Stimulated activated CD8-positive, alpha-beta memory T cell treated with anti-CD3 and anti-CD28 coated beads, Interleukin-12 subunit alpha, Interleukin-12 subunit beta, amount 100 ng/mL, for 4 hours (primary cell): ENCODE results near the gene CCDC8.
"Not testable (repeated sequence)": the region's sequence is repeated elsewhere in the genome, so short reads cannot be mapped to it uniquely, and the experiment has no call there.

Experiments used
- DNase-seq: peaks from one replicate; pipeline ENCODE4 v3.0.0-alpha.2; 2020; ENCODE audit warnings: low read depth

The CCDC8 gene

DNA sequence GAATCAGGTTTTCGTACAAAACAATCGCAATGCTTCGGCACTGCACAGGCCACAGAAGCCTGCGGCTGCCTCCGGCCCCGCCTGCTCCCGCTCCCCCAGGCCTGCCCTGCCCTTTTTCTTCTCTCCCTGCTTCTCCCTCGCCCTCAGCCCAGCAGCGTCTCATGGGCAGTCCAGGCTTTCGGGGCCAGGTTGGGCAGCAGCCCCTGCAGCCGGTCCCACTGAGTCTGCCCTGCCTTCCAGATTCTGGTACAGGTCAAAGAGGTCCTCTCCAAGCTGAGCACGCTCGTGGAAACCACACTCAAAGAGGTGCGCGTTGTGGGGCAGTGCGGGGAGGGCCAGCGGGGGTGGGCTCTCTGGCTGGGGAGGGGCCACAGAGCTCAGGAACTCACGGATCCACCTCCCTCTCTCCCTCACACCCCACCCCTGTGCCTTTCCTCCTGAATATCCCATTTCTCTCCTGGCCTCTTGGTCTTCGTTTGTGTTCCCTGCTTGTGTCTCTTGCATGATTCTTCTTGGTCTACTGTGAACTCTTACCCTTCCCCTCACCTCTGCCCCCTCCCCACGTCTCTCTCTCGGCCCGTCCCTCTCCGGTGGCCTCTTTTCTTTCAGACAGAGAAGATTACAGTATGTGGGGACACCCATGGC, 30.1 kb downstream of the CCDC8 start:
- no peak for DNase-seq

DNA sequence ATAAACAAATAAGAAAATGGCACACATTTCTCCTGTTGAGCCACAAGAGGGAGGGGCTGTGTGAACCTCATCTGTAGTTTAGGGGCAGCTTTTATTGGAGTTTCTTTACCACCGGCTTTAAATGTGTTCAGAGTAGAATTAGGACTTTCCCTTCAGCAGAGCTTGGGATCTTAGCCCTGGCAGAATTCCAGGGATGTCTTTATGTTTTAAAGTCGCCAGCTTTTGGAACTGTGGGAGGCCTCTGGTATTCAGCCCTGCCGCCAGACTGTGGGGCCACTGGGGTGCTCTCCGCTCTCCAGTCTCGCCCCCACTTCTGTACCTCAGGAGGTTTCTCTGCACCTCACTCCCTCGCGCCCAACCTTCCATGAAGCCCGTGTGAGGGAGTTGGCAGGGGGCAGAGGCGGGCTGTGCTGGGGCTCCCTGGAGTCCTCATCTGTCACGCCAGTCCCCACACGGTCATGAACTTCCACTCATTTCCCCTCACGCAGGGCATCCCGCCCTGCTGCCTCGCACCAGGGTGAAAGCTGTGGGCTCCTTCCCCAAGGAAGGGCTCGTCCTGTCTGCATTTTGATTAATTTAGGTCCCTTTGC, 31.5 kb downstream of the CCDC8 start:
- DNase-seq = no peak

DNA sequence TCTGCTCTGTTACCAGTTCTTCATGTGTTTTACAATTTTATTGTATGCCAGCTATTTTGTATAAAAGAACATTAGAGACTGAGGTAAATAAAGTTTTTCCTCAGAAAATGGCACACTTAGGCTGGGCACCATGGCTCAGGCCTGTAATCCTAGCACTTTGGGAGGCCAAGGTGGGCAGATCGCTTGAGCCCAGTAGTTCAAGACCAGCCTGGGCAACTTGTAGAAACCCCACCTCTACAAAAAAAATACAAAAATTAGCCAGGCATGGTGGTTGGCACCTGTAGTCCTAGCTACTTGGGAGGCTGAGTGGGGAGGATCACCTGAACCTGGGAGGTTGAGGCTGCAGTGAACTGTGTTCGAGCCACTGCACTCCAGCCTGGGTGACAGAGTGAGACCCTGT, 32.0 kb downstream of the CCDC8 start:
- no peak for DNase-seq

DNA sequence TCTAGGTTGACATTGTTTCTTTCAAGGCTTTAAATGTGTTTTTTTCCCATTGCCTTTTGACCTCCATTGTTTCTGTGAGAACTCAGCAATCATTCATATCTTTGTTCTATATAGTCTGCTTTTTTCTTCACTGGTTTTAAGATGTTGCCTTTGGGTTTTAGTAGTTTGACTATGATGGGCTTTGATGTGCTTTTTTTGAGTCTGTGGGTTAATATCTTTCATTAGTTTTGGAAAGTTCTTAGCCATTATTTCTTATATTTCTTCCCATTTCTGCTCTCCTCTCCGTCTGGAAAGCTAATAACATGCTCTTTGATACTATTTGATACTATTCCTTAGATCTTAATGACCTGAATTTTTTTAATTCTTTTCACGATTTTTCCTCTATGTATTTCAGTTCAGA, 32.7 kb downstream of the CCDC8 start:
- no peak for DNase-seq

DNA sequence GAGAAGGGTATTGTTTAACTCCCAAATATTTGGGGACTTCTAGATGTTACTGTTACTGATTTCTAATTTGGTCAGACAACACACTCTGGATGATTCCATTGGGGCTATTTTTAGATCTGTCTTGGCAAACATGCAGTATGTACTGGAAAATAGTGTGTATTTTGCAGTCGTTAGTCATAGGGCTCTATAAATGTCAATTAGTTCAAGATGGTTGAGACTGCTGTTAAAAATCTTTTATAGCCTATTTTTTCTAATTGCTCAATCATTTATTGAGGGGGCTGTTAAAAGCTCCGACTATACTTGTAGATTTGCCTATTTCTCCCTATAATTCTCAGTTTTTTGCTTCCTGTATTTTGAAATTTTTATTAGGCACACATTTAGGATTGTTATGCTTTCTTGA, 35.1 kb downstream of the CCDC8 start:
- DNase-seq = no peak

DNA sequence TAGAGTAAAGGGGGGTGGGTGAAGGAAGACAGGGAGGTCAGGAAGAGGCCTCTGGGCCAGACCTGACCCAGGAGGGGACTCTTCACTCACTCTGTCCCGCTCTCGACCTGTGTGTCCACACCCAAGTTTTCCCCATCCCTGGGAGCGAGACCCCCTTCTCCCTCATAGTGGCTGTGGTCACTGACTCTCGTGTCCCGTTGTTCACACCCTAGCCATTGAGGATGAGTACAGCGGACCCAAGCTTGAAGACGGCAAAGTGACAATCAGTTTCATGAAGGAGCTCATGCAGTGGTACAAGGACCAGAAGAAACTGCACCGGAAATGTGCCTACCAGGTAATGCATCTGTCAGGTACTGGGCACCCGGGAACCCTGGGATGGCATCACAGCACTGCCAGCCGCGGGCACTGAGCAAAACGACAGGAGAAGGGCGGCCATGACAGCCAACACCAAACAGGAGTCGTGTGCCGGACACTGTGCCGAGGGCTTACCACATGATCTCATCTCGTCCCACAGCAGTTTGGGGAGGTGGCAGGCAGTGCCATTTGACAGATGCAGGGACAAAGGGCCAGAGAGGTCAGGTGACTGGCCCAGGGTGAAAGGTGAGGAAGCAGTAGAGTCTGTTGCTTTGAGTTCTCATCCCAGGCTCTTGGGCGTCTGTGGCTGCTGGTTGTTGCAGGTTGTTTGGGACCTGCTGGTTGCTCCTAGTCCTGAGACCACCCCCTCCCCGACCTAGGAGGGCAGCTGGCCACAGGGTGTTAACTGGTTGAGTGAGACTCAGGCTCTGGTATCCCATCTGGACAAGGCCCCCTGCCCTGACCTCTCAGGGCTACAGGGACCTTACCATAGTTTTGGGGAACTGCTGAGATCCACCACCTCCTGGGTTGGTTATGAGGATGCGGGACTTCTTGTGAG, 36.9 kb downstream of the CCDC8 start:
- DNase-seq = no peak

DNA sequence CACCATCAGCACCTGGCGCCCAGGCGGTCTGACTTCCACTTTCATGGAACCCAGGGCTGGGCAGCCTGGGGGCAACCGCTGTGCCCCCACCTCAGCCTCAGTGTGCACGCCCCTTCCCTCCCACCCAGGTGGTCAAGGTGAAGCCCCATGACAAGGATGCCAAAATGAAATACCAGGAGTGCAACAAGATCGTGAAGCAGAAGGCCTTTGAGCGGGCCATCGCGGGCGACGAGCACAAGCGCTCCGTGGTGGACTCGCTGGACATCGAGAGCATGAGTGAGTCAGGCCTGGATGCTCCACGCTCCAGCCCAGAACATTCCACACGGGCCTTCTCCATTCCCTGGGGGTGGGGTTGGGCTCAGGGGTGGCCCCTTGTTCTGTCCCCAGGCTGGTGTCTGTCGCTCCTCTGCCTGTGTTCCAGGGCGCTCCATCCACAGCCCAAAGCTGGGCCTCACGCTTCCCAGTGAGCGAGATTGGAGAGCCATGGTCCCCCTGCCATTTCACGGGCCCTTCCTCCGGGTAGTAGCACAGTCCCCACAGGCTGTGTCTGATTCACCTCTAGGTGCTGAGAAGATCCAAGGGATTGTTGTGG, 37.8 kb downstream of the CCDC8 start:
- DNase-seq = not testable (repeated sequence)

DNA sequence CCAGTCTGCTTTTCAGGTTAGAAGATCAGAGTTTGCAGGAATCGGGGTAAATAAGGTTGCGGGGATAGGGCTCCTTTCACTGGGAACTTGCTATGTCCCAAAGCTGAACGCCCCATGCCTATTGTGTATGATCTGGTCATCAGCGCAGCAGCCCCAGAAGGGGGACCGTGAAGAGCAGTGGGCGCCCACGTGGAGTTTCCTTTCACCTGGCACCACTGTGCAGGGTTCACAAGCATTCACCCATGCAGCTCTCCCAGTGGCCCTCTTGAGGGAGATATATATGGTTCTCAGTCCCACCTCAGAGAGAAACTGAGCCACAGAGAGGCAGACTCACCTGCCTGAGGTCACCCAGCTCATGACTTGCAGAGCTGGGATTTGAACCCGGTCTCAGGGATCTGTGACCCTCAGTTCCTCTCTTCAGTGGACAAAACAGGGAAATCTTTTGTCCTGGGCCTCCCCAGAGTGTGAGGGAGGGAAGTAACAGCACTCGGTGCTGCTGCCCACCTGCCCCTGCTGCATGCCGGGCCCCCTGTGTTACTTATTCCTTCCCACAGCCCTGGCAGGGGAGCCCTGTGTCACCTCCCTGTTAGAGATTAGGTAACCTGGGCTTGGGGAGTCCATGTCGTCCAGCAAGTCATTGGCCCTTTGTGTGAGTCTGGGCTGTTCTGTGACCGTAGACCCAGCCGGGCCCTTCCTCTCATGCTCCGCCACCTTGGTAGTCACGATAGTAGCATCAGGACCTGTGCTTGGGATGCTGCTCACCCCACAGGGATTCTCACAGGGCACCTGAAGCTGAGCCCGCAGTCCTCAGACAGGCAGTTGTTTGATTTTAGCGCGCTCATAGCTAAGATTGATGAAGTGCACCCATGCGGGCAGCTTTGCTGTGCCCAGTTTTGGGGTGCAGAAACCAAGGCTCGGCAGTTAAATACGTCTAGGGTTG, 38.6 kb downstream of the CCDC8 start:
- no peak for DNase-seq

DNA sequence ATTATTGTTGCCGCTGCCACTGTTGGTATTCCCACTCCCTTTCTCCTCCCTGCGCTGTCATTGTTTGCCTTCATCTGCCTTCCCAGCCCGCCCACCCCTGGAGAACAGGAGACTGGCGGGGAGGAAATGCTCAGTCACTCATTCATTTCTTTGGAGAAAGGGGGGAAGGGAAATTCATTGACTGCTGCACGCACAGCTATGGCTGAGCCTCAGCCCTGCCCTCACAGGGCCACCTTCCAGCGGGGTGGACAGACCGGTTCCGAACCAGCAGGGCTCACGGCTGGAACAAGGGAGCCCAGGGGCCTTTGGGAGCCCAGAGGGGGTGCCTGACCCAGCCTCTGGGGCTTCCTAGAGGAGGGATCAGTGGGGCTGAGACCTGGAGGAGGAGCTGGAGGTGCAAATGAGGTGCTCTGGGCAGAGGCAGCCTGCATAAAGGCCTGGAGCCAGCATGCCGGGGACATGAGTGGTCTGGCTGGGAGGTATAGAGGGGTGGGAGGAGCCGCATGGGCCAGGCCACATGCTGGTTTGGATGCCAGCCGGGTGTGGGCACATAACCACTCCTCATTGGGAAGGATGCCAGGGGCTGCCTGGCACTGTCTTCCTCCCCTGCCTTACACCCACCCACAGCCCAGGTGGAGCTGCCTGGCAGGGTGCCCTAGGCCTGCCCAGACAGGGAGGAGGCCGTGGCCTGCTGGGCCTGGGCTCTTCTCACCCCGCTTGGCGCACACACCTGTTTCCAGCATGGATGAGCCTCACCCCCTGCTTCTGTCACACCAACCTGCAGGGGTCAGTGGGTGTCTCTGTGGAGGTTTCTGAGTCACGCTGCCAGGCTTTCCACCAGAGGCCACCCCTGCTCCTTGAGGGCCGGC, 39.6 kb downstream of the CCDC8 start:
- no peak for DNase-seq

DNA sequence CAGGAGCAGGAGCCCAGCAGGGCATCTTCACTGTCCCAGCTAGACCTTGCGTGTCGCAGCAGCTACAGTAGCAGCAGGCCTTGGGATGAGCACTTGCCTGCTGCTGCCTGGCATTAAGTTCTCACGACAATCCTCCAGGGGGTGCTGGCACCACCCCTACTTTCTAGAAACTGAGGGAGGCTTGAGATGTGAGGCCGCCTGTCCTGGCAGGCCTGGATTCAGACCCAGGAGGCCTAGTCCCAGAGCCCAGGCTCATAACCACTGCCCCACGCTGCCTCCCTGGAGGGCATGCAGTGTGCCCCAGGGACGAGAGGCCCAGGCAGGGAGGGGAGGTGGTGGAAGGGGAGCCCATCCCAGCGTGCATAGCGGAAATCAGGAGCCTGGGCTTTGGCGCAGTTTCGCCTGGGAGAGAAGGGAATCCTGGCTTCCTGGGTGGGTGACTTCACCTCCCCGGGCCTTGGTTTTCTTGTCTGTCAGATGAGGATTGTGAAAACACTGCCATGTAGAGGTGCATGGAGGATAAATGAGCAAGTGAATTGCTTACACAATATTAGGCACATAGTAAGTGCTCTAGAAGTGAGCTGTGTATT, 40.4 kb downstream of the CCDC8 start:
- no peak for DNase-seq

DNA sequence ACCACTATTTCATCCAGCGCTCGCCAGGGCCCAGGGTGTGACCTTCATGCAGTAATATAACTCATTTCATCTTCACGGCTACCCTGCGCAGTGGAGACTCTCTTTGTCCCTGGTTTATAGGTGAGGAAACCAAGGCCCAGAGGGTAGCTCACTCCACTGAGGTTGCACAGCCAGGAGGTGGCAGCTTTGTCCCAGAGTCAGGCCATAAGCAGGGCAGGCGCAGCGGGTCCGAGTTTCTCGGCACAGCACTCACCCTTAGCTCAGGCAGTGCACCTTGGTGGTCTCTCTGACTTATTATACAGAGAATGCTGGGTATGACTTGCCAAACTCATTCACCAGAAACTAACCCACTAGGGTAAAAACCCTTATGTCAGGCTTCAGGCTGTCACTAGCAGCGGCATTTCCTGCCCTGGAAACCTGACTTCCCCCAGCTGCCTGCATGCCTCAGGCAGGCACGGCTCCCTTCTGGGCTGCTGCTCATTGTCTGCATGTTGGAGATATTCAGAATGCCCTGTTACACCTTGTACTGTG, 41.9 kb downstream of the CCDC8 start:
- no peak for DNase-seq

DNA sequence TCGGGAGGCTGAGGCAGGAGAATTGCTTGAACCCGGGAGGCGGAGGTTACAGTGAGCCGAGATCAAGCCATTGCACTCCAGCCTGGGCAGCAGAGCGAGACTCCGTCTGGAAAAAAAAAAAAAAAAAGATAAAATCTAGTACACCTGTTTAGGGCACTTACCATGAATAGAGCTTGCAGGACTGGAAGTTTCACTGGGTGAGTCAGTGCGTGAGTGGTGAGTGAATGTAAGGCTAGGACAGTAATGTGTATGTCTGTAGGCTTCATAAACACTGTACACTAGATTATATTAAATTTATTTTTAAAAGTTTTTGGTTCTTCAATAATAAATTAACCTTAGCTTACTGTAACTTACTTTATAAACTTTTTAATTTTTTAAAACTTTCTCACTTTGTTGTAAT, 43.5 kb downstream of the CCDC8 start:
- DNase-seq = no peak

DNA sequence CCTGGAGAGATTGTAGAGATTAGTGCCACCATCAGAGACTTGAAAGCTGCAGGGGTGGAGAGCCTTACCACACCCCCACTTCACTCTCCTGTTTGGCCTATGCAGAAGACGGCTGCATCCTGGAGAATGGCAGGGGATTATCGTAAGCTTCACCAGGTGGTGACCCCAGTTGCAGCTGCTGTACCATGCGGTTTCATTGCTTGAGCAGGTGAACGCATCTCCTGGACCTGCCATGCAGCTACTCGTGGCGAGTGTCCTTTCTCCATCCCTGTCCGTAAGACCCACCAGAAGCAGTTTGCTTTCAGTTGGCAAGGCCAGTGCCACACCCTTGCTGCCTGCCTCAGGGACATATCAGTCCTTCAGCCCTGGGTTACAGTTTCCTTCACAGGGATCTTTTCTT, 45.2 kb downstream of the CCDC8 start:
- DNase-seq = no peak

DNA sequence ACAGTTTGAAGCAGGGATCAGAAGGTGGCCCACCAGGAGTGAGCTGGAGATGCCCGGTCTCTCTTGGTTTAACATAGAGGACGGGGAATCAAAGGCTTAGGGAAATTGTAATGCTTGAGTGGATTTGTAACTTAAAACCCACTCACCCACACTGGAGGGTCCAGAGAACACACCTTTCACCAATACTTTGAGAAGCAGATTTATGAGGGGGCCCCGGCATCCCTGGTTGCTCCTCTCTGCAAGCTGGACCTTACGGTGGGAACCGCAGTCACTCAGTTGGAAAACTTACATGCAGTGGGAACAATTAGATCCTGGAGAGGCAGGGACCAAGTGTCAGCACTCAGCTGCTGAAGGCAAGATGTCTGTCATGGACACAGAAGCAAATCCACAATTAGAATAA, 45.9 kb downstream of the CCDC8 start:
- no peak for DNase-seq

DNA sequence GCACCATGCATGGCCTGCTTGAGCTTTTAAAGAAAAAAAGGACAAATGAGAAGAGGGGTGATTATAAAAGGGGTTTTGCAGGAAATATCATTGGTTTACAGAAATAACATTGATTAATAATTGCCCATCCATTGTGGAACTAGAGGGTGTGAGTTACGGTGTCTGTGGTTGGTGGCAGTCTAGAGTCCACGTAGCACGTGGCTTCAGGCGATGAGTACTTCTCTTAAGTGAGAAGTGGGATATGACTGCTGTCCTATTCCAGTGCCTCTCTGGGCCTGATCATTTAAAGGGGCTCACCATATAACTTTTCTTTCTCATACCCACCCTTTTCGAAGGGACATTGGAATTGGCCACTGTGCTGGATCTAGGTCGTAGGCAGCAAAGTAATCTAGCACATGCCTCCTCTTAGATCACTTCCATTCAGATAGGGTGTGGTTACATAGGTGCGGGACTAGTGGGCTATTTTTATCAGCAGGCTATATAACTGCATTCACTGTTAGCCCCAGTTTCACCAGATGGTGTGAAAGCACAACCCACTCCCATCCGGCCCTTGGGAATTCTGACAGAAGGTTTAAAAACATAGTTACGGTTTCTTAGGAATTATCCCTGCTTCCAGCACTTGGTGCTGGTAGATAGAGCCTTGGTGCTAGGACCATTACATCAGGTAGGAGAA, 46.6 kb downstream of the CCDC8 start:
- DNase-seq = no peak

DNA sequence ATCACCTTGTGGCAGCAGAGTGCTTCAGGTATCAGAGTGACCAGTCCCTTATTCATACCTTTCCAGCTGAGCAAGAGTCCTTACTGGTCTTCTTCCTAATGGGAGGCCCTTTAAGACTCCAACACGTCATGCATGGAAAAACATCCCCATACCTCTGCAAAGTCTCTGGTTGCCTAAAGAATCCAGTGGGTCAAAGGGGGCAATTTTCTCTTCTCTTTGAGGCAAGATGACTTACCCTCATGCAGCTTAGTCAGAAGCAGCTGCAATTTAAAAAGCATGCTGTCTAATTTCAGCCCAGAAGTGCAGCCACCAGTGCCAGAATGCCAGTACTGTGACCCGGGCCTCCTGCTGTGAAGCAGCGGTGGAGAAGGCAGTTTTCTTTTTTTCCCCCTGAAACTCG, 47.8 kb downstream of the CCDC8 start:
- DNase-seq = no peak

DNA sequence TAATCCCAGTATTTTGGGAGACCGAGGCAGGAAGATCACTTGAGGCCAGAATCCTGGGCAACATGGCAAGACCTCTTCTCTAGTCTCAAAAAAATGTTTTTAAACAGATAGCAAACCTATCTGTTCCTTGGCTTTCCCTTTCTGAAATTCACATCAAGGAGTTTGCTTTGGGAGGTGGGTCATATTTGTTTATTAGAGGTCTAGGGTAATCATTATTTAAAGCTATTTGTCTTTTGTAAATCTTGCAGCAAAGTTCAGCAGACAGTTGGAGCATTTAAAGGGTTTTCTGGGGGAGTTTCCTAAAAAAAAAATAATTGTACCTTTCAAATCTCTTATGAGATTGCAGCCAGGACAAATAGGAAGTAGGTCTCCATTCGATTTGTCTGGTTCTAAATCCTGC, 49.0 kb downstream of the CCDC8 start:
- no peak for DNase-seq

DNA sequence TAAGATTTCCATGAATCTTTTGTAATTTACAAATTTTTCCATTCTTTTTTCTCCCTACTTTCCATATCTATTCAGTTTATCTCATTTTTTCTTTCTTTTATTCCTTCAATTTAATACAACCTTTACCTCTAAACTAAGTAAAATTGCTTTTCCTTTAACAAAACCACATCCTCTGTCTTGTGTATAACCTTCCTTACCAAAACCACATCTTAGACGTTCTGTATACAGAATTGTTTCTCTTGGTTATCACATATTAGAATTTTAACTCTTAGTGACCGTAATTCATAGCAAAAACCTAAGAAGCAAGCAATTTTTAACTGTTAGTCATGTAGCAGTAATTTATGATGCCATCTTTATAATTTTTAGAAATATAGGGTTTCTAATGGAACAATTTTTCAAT, 51.4 kb downstream of the CCDC8 start:
- DNase-seq = no peak
